Thymus (tissue), 11 donors: ENCODE data around the gene NKAIN2. TPM values are rescaled to one million over a fixed set of nuclear protein-coding genes. Genes with fewer than 3 reads are reported as not detected.

Experiments
- DNase-seq, 9 donors: peaks; one replicate each; pipeline ENCODE4 v3.0.0-alpha.2; 2013; ENCODE audit warnings: low spot score in 9 of 9, low read depth in 6 of 9, missing footprints in 1 of 9
- H3K27ac ChIP-seq, 2 donors: one replicate each; pipeline ENCODE4 v1.5.1; 2013; ENCODE audit warnings: control low read depth in 1 of 2, low read depth in 1 of 2, low read length in 1 of 2, mild to moderate bottlenecking in 1 of 2, moderate library complexity in 1 of 2
- H3K27me3 ChIP-seq, 2 donors: one replicate each; pipeline ENCODE4 v1.5.1; 2013; ENCODE audit warnings: low read length in 1 of 2; ENCODE audit not compliant: control insufficient read depth in 2 of 2, insufficient read depth in 1 of 2
- H3K36me3 ChIP-seq, 2 donors: one replicate each; pipeline ENCODE4 v1.5.1; 2013; ENCODE audit warnings: low read length in 1 of 2, mild to moderate bottlenecking in 1 of 2, moderate library complexity in 1 of 2; ENCODE audit not compliant: control insufficient read depth in 2 of 2, insufficient read depth in 2 of 2
- H3K4me1 ChIP-seq, 2 donors: one replicate each; pipeline ENCODE4 v1.5.1; 2013; ENCODE audit warnings: low read length in 2 of 2; ENCODE audit not compliant: control insufficient read depth in 2 of 2, insufficient read depth in 2 of 2
- H3K4me3 ChIP-seq, 2 donors: one replicate each; pipeline ENCODE4 v1.5.1; 2013; ENCODE audit warnings: low read length in 2 of 2, control low read depth in 1 of 2, mild to moderate bottlenecking in 1 of 2
- H3K9me3 ChIP-seq, 2 donors: one replicate each; pipeline ENCODE4 v1.5.1; 2013; ENCODE audit warnings: low read length in 1 of 2, mild to moderate bottlenecking in 1 of 2; ENCODE audit not compliant: control insufficient read depth in 2 of 2, insufficient read depth in 1 of 2
- WGBS: extraction: QIAGEN DNeasy Blood & Tissue Kit; methylation state at CpG from one replicate; pipeline ENCODE4 v1.1.7; 2013; 5-methylcytosine and 5-hydroxymethylcytosine counted together
- polyA plus RNA-seq: library from polyadenylated mRNA; stranded (reverse); fragments of 200-250 nt; gene quantifications from one replicate; pipeline ENCODE4 v1.2.3, GENCODE V29; 2013
- total RNA-seq: library from RNA; stranded (reverse); fragments of 120-200 nt; gene quantifications from one replicate; pipeline ENCODE4 v1.2.4, GENCODE V29; 2013
- donor health status: healthy.

Gene NKAIN2
- total and polyA plus RNA-seq, 2 donors, result 1.2 to 2.4 TPM

DNA sequence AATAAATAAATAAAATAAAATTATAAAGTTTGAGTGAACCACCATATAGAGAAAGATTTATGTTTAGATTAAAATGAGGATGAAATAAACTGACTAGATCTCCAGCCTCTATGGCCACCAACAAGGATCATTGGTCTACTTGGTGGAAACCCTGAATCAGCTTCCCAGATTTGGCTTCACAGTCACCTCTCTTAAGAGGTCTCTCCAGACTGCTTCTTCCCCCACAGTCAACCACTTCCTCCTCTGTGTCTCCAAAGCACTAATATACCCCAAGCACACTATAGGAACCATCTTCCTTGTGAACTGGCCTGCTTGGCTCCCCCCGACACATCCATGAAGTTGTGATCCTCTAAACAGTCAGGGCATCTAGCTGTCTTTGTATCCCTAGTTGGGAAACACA is 629.0 kb downstream of the NKAIN2 start:
- Histone ChIP-seq H3K9me3 (no peaks in the 10 kb centered on the region), H3K36me3 (no peaks in the 10 kb centered on the region), H3K4me1 (no peaks in the 10 kb centered on the region), H3K27me3 (no peaks in the 10 kb centered on the region), H3K27ac (no peak overlapping the region), H3K4me3 (no peak overlapping the region)
- 94% methylated on average over 1 of the region's 1 CpG for WGBS
- DNase-seq, result no peak

DNA sequence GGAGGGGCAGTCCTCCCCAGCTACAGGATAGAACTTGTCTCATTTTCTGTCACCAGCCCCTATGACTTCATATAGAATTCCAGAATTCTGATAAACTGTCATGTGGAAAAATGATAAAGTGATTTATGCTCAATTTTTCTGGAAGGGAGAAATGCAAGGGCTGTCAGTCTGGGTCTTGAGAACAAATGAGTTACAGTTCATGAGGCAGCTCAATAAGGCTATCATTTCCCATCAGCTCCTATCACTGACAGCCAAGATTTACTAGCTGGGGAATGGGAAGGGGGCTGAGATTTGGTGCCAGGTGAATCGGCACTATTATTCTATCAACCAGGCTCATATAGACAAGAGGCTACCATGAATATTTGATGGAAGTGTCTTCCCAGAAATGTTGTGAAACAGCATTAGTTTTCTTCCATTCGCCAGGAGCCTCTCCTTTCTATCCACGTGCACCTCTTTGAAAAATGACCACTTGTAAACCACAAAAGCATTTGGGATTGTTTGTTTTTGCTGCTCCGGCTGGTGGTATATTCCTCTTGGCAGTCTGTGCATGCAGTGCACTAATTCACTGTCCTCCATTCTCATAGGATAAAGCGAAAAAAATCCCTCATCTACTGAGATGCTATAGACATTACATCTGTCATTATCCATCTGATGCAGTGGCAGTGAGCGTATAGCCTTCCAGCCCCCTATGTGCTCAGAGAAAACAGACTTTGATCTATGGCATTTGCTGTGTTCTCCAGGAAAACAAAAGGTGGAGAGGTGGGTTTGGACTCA is 629.9 kb downstream of the NKAIN2 start:
- Histone ChIP-seq H3K9me3 (no peaks in the 10 kb centered on the region), H3K4me1 (no peaks in the 10 kb centered on the region), H3K4me3 (no peak overlapping the region), H3K27me3 (no peaks in the 10 kb centered on the region), H3K36me3 (no peaks in the 10 kb centered on the region), H3K27ac (no peak overlapping the region)
- no peak for DNase-seq
- WGBS, result 92% methylated on average over 6 of the region's 6 CpGs

GRCh38 chr6:124434421-124434820 is 630.8 kb downstream of the NKAIN2 start:
- H3K9me3 ChIP-seq, result no peaks in the 10 kb centered on the region
- H3K36me3 ChIP-seq, result no peaks in the 10 kb centered on the region
- H3K27me3 ChIP-seq, result no peaks in the 10 kb centered on the region
- WGBS, result 96% methylated on average over 2 of the region's 2 CpGs
- no peak for DNase-seq
- H3K4me3 ChIP-seq, result no peak overlapping the region
- no peaks in the 10 kb centered on the region for H3K4me1 ChIP-seq
- no peak overlapping the region for H3K27ac ChIP-seq

DNA sequence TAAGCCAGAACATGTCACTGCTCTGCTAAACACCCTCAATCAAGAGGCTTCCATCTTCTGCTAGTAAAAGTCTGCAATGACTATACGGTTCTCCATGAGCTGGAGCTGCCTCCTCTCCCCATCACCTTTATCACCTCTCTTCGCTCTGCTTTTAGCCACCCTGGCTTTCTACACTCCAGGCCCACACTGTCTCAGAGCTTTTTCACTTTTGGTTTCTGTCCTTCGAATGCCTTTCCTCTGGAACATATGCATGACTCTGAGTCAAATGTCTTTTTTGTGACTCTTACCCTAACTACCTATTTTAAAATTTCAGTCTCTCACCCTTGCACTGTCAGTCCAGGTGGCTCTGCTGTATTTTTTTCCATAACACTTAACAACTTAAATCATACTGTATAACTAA is 633.1 kb downstream of the NKAIN2 start:
- no peak overlapping the region for H3K27ac ChIP-seq
- no peaks in the 10 kb centered on the region for H3K36me3 ChIP-seq
- DNase-seq, result no peak
- WGBS, result 87% methylated on average over 3 of the region's 3 CpGs
- H3K9me3 ChIP-seq, result no peaks in the 10 kb centered on the region
- H3K4me3 ChIP-seq, result no peak overlapping the region
- H3K4me1 ChIP-seq, result no peaks in the 10 kb centered on the region
- no peaks in the 10 kb centered on the region for H3K27me3 ChIP-seq

DNA sequence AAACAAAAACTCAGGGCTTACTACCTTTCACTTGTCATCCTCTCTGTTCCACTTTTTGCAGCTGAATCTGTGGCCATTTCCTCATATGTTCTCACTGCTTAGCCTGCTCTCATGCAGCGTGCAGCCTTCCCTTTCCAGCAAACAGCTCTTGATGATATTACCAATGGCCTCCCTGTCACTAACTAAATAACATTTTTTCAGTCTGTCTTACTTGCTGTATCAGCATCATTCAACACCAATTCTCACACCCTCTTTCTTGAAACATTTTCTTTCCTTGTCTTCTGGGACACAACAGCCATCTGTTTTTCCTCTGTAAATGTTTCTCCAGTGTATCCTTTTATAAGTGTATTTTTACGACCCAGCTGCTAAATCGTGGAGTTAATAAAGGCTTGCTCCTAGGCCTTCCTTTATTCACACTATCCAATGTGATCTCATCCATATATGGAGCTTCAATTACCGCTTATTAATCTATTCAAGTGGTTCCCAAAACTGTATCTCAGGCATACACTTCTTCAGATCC is 634.9 kb downstream of the NKAIN2 start:
- Histone ChIP-seq H3K9me3 (no peaks in the 10 kb centered on the region), H3K4me1 (no peaks in the 10 kb centered on the region), H3K36me3 (no peaks in the 10 kb centered on the region), H3K27me3 (no peaks in the 10 kb centered on the region), H3K4me3 (no peak overlapping the region), H3K27ac (no peak overlapping the region)
- DNase-seq, result no peak
- WGBS, result 76% methylated on average over 4 of the region's 4 CpGs

DNA sequence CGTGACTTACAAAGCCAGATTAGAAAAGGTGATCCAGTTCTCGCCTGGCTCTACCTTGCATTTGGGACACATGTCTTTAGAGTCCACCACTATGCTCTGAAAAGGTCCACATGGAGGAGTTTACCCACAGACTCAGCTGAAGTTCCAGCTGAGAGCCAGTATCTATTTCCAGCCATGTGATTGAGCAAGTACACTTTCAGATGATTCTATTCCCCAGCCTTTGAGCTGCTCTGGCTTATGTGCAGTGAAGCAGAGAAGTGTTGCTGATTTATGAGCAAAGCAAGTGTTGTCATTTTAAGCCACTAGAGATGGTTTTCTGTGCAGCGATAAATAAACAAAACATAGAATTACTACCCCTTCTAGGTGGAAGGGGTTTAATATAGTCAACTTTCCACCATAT is 637.8 kb downstream of the NKAIN2 start:
- H3K4me3 ChIP-seq, result no peak overlapping the region
- WGBS, result 93% methylated on average over 3 of the region's 3 CpGs
- DNase-seq, result no peak

GRCh38 chr6:124443541-124443940 is 639.9 kb downstream of the NKAIN2 start:
- Histone ChIP-seq H3K27ac (no peak overlapping the region), H3K9me3 (no peaks in the 10 kb centered on the region), H3K4me3 (no peak overlapping the region), H3K36me3 (no peaks in the 10 kb centered on the region), H3K27me3 (no peaks in the 10 kb centered on the region), H3K4me1 (no peaks in the 10 kb centered on the region)
- DNase-seq, result no peak
- 31% methylated on average over 2 of the region's 2 CpGs for WGBS

More for the DNA sequence above, 637.8 kb downstream of the NKAIN2 start:
- H3K27me3 ChIP-seq, result no peaks in the 10 kb centered on the region
- H3K36me3 ChIP-seq, result no peaks in the 10 kb centered on the region
- H3K4me1 ChIP-seq, result no peaks in the 10 kb centered on the region
- H3K9me3 ChIP-seq, result no peaks in the 10 kb centered on the region
- H3K27ac ChIP-seq, result no peak overlapping the region

DNA sequence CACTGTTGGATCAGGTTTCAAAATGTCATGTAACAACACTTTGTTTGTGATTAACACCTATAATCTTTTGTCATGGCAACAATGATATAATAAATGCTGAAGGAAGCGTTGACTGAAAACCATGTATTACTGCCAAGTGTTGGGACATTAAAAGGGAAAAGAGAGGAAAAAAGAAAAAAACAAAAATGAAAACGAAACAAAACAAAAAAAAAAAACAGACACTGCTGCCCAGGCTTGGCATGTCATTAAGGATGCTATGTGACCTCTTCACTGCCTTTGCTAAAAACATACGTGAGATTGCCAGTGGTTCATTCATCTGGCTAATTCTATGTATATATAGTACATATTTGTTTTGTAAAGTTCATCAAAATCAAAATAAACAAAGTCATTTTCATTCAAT is 641.9 kb downstream of the NKAIN2 start:
- no peaks in the 10 kb centered on the region for H3K9me3 ChIP-seq
- no peaks in the 10 kb centered on the region for H3K27me3 ChIP-seq
- DNase-seq, result no peak
- no peak overlapping the region for H3K4me3 ChIP-seq
- H3K36me3 ChIP-seq, result no peaks in the 10 kb centered on the region
- H3K4me1 ChIP-seq, result no peaks in the 10 kb centered on the region
- 91% methylated on average over 3 of the region's 3 CpGs for WGBS
- no peak overlapping the region for H3K27ac ChIP-seq

GRCh38 chr6:124446961-124447360 is 643.3 kb downstream of the NKAIN2 start:
- Histone ChIP-seq H3K27ac (no peak overlapping the region), H3K9me3 (no peaks in the 10 kb centered on the region), H3K36me3 (no peaks in the 10 kb centered on the region), H3K27me3 (no peaks in the 10 kb centered on the region), H3K4me3 (no peak overlapping the region), H3K4me1 (no peaks in the 10 kb centered on the region)
- WGBS, result 66% methylated on average over 3 of the region's 3 CpGs
- DNase-seq, result no peak
